ENCODE results near the gene BCL3.
"Not testable (repeated sequence)": the region's sequence is repeated elsewhere in the genome, so short reads cannot be mapped to it uniquely, and the experiment has no call there.

BCL3 gene

DNA sequence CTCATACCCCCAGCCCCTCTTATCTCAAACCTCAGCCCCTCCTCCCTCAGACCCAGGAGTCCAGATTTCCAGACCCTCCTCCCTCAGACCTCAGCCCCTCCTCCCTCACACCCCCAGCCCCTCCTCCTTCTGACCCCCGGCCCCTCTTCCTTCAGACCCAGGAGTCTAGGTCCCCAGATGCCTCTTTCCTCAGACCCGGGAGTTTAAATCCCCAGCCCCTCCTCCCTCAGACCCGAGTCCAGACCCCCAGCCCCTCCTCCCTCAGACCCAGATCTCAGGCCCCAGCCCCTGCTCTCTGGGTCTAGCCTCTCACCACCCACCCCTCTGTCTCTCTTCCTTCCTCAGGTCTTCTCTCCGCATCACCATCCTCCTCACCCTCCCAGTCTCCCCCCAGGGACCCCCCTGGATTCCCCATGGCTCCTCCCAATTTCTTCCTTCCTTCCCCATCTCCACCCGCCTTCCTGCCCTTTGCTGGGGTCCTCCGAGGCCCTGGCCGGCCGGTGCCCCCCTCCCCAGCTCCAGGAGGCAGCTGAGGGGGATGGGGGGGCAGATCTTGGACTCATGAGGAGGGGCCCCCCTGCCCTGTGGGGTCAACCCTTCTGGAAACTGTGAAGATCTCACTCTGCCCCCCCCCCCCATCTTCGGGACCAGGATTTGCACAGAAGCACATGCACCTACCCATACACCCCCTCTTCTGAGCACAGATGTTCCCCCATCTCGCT is 10.7 kb downstream of the BCL3 start:
- no peak for DNase-seq

GRCh38 chr19:44762038-44762437 is 13.5 kb downstream of the BCL3 start:
- no peak for DNase-seq

GRCh38 chr19:44765033-44765948 is 16.8 kb downstream of the BCL3 start:
- DNase-seq, result no peak

DNA sequence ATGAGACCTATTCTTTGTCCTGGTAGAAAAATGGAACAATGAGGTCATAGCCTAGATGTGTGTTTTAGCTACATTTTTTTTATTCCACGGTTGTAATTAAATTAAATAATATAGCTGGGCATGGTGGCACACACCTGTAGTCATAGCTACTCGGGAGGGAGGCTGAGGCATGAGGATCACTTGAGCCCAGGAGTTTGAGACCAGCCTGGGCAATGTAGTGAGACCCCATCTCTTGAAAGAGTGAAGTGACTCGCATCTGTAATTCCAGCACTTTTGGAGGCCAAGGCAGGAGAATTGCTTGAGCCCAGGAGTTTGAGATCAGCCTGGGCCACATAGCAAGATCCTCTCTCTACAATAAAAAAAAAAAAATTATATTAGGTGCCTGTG is 17.4 kb downstream of the BCL3 start:
- no peak for DNase-seq

- no peak for DNase-seq
These were observed 19.0 kb downstream of the BCL3 start for GRCh38 chr19:44767295-44768180.

DNA sequence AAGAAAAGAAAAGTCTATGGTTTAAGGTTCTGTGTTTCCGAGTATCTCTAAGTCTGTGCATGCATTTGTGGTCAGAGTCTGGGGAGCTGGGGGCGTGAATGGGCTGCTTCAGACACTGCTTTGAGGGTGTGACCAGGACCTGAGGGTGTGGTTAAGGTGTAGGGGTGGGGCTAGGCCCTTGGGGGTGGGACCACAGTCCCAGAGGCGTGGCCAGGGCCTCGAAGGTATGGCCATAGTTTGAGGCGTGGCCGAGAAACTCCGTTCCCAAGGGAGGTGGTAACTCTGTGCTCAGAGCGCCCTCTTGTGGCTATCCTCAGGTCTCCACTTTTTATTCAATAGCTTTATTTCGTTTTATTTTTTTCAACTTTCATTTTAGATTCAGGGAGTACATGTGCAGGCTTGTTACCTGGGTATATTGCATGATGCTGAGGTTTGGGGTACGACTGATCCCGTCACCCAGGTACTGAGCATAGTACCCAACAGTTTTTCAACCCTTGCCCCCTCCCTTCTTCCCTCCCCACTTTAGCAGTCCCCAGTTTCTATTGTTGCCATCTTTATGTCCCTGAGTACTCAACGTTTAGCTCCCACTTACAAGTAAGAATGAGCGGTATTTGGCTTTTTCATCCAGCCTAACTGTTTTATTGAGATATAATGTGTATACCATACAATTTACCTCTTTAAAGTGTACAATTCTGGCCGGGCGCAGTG is 22.2 kb downstream of the BCL3 start:
- DNase-seq, result peak; percentile 40

DNA sequence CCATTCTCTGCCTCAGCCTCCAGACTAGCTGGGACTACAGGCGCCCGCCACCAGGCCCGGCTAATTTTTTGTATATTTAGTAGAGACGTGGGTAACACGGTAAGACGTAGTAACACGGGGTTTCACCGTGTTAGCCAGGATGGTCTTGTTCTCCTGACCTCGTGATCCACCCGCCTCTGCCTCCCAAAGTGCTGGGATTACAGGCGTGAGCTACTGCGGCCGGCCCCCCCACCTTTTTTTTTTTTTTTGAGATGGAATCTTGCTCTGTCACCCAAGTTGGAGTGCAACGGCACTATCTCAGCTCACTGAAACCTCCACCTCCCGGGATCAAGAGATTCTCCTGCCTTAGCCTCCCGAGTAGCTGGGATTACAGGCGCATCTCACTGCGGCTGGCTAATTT is 23.6 kb downstream of the BCL3 start:
- not testable (repeated sequence) for DNase-seq

GRCh38 chr19:44772959-44773358 is 24.5 kb downstream of the BCL3 start:
- DNase-seq, result no peak

- no peak for DNase-seq
These were observed 27.2 kb downstream of the BCL3 start for GRCh38 chr19:44775676-44776240.

- DNase-seq, result no peak
These were observed 28.0 kb downstream of the BCL3 start for GRCh38 chr19:44776402-44777096.

DNA sequence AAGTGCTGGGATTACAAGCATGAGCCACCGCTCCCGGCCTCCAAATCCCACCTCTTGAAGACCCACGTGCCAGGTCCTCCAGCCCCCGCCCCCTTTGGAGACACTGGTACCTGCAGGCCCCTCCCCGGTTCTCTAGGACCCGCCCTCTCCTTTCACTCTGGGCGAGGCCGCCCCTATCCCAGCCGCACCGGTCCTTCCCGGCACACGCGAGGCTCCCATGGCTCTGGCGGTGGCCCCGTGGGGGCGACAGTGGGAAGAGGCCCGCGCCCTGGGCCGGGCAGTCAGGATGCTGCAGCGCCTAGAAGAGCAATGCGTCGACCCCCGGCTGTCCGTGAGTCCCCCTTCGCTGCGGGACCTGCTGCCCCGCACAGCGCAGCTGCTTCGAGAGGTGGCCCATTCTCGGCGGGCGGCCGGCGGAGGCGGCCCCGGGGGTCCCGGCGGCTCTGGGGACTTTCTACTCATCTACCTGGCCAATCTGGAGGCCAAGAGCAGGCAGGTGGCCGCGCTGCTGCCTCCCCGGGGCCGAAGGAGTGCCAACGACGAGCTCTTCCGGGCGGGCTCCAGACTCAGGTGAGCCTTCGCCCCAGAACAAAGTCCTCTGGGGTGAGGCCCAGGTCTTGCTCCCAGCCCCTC is 29.3 kb downstream of the BCL3 start, which contains the start of gene CBLC:
Gene CBLC (plus strand): TSS at position 176 of the 633 bp plus-strand sequence. CDS start 42 bp downstream, at position 218.
- DNase-seq, result no peak

GRCh38 chr19:44779150-44779549 is 30.6 kb downstream of the BCL3 start:
- DNase-seq, result no peak

- not testable (repeated sequence) for DNase-seq
These were observed 33.2 kb downstream of the BCL3 start for GRCh38 chr19:44781694-44782093.

- no peak for DNase-seq
These were observed 34.2 kb downstream of the BCL3 start for GRCh38 chr19:44782729-44783128.

GRCh38 chr19:44783545-44783944 is 35.0 kb downstream of the BCL3 start:
- DNase-seq, result no peak

DNA sequence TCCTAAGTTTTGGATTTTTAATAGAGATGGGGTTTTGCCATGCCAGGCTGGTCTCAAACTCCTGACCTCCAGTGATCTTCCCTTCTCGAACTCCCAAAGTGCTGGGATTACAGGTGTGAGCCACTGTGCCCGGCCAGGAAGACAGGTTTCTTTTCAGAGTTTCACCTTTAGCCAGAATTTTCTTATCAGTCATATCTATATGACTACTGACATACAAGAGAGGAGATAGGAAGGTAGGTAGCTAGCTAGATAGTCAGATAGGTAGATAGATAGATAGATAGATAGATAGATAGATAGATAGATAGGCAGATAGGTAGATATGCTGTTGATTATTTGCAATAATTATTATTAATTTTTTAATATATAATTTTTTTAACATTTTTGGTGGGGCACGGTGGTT is 36.8 kb downstream of the BCL3 start:
- no peak for DNase-seq

- DNase-seq, result no peak
These were observed 37.5 kb downstream of the BCL3 start for GRCh38 chr19:44785993-44786392.

GRCh38 chr19:44788971-44789370 is 40.5 kb downstream of the BCL3 start:
- no peak for DNase-seq

DNA sequence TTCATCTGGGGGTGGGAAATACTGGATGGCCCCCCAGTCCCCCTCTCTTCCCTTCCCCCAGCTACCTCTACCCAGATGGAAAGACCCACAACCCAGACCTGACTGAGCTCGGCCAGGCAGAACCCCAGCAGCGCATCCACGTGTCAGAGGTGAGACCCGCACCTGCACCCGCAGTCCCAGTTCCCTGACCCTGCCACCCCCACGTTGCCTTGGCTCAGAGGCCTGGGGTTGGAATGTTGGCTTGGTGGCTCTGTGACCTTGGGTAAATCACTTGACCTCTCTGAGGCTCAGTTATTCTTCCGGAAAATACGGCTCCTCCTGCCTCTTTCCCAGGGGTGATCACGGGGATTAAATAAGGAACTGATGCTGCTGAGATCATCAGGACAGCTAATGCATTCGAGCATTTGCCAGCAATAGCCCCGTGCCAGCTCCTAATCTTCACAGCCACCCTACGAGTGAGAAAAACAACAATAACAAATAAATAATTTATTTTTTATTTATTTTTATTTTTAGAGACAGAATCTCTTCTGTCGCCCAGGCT is 41.5 kb downstream of the BCL3 start:
- no peak for DNase-seq

DNA sequence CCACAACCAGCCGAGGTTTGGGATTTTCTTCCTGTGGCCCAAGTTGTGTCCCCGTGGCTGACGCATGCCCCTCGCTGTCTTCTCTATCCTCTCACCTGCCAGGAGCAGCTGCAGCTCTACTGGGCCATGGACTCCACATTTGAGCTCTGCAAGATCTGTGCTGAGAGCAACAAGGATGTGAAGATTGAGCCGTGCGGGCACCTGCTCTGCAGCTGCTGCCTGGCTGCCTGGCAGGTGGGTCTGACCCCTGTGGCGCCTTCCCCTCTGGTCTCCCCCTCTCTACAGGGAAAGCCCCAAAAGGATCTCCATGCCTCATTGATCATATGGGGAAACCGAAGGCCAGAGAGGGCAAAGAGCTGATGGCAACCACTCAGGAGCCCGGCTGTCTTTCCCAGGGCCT is 43.8 kb downstream of the BCL3 start:
- no peak for DNase-seq

- no peak for DNase-seq
These were observed 46.1 kb downstream of the BCL3 start for GRCh38 chr19:44794610-44795009.
